ENCODE results near the gene POLR1A. TPM values are rescaled to one million over a fixed set of nuclear protein-coding genes. Genes with fewer than 3 reads are reported as not detected.

The POLR1A gene
- total and polyA plus RNA-seq, 2 donors (not counting 1 experiment from before 2014, with no cell fraction given): 3.4 to 36.8 TPM

DNA sequence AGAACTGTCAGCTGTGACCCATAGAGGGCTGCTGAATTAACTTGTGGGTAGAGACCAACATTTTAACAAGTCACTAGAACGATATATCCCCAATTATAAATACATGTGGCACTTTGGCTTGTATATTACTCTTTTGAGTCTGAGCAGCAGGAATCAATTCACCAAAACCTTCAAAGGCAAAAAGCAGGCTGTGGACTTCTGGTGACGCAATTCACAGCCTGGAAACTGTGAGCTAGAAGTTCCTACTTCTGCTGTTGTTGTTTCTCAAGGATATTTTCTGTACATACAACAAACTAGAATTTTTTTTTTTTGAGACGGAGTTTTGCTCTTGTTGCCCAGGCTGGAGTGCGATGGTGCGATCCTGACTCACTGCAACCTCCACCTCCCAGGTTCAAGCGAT, 37.6 kb upstream of the POLR1A start:
- no CpG with 5 or more reads among the region's 6 CpGs for WGBS (ENCODE audit: insufficient coverage)
- Histone ChIP-seq H4K20me1 (ENCODE audit: control insufficient read depth, insufficient read depth, low read length, poor library complexity, severe bottlenecking) (no peaks in the 10 kb centered on the region), H3K79me2 (ENCODE audit: control insufficient read depth, insufficient read depth, low read length) (no peaks in the 10 kb centered on the region), H3K4me1 (ENCODE audit: control insufficient read depth in 2 of 2, insufficient read depth in 2 of 2, low read length in 2 of 2) (no peaks in the 10 kb centered on the region), H3K4me3 (ENCODE audit: control extremely low read depth in 1 of 5, extremely low read depth in 1 of 5, insufficient read depth in 1 of 5, low read depth in 2 of 5, low read length in 4 of 5) (no peak overlapping the region), H3K9ac (ENCODE audit: low read length) (no peak overlapping the region), H3K36me3 (replicated peaks in 1 of 2; ENCODE audit: control extremely low read depth in 1 of 2, control insufficient read depth in 1 of 2, extremely low read depth in 1 of 2, insufficient read depth in 2 of 2, low read length in 1 of 2) (peaks cover 3 to 76% of the 10 kb centered on the region in 2 experiments), H3K27ac (ENCODE audit: low read length in 2 of 2) (no peak overlapping the region), H3K9me3 (ENCODE audit: control extremely low read depth in 1 of 3, control insufficient read depth in 2 of 3, insufficient read depth in 1 of 3, low read length in 2 of 3) (no peaks in the 10 kb centered on the region), H3K27me3 (replicated peaks in 1 of 4; ENCODE audit: control extremely low read depth in 1 of 4, control insufficient read depth in 3 of 4, insufficient read depth in 4 of 4, low read length in 3 of 4) (no peaks in the 10 kb centered on the region), H3K4me2 (replicated peaks; ENCODE audit: low read depth, low read length, poor library complexity, severe bottlenecking) (no peak overlapping the region), H2AFZ (ENCODE audit: insufficient read depth, low read depth, low read length, poor library complexity, severe bottlenecking) (no peak overlapping the region)
- H3K27me3 Mint-ChIP-seq: no peaks in the 10 kb centered on the region
- no peak overlapping the region for H3K27ac Mint-ChIP-seq
- no peaks in the 10 kb centered on the region for H3K9me3 Mint-ChIP-seq (ENCODE audit: insufficient read depth)
- no peak for DNase-seq
- H3K4me1 Mint-ChIP-seq: peaks cover 5% of the 10 kb centered on the region
- no peak for ATAC-seq (ENCODE audit: low read depth)
- ChIA-PET POLR2A (no interaction called here), CTCF (no interaction called here)
- no peak for TF ChIP-seq EZH2 (IDR thresholded peaks at IDR 0.05; ENCODE audit: borderline replicate concordance, insufficient read depth, low read depth, low read length, poor library complexity, severe bottlenecking)
- TF ChIP-seq CTCF (IDR thresholded peaks at IDR 0.05): no peak
- intact Hi-C loops (cut with micrococcal nuclease): no loop called here
- H3K4me3 Mint-ChIP-seq: no peak overlapping the region

DNA sequence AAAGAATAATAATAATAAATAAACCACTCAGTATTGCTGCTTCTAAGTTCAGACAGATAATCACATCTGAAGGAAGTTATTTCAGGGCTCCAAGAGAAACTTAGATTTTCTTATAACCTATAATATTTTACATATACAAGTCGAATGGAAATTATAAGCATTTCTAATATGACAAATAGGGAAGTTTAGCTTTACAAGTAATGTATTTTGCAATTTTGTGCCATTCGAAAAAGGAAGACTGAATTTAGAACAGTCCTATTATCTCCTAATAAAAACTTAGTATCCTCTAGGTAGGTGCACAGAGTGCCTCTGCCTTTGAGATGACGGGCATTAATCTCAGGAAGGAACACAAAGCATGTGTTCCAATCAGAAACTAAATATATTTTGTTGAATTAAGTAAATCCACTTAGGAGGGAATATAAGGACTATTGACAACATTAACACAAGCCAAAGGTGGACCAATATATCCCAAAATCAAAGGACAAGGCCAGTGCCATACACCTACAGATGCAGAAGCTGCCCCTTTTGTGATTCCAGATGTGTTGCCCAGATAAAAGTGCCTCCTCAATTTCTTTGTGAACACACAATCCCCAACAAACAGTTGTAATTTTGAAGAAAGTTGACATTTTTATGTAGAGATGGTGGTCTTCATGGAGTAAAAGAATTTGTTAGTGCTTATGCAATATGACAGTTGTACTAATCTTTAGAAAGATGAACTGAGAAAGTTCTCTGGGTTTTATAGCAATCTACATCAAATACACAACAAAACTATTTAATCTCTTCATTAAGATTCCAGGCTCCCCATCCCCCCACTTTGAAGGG, 37.0 kb upstream of the POLR1A start:
- ATAC-seq (ENCODE audit: low read depth) (no peak), DNase-seq (no peak)
- Mint-ChIP-seq H3K27ac (no peak overlapping the region), H3K4me1 (peaks cover under 1% of the 10 kb centered on the region), H3K4me3 (no peak overlapping the region), H3K27me3 (no peaks in the 10 kb centered on the region), H3K9me3 (ENCODE audit: insufficient read depth) (no peaks in the 10 kb centered on the region)
- no peak overlapping the region for H3K9ac ChIP-seq (ENCODE audit: low read length)
- intact Hi-C loops (cut with micrococcal nuclease): no loop called here
- no peak overlapping the region for H3K4me3 ChIP-seq (ENCODE audit: control extremely low read depth in 1 of 5, extremely low read depth in 1 of 5, insufficient read depth in 1 of 5, low read depth in 2 of 5, low read length in 4 of 5)
- no peaks in the 10 kb centered on the region for H3K79me2 ChIP-seq (ENCODE audit: control insufficient read depth, insufficient read depth, low read length)
- CTCF ChIA-PET: no interaction called here
- no peaks in the 10 kb centered on the region for H3K9me3 ChIP-seq (ENCODE audit: control extremely low read depth in 1 of 3, control insufficient read depth in 2 of 3, insufficient read depth in 1 of 3, low read length in 2 of 3)
- H3K4me2 ChIP-seq (replicated peaks; ENCODE audit: low read depth, low read length, poor library complexity, severe bottlenecking): no peak overlapping the region
- WGBS (ENCODE audit: insufficient coverage): no CpG with 5 or more reads among the region's 3 CpGs
- no peaks in the 10 kb centered on the region for H4K20me1 ChIP-seq (ENCODE audit: control insufficient read depth, insufficient read depth, low read length, poor library complexity, severe bottlenecking)
- no peaks in the 10 kb centered on the region for H3K4me1 ChIP-seq (ENCODE audit: control insufficient read depth in 2 of 2, insufficient read depth in 2 of 2, low read length in 2 of 2)
- H2AFZ ChIP-seq (ENCODE audit: insufficient read depth, low read depth, low read length, poor library complexity, severe bottlenecking): no peak overlapping the region
- TF ChIP-seq CTCF (IDR thresholded peaks at IDR 0.05) (no peak), EZH2 (IDR thresholded peaks at IDR 0.05; ENCODE audit: borderline replicate concordance, insufficient read depth, low read depth, low read length, poor library complexity, severe bottlenecking) (no peak)
- no peaks in the 10 kb centered on the region for H3K27me3 ChIP-seq (replicated peaks in 1 of 4; ENCODE audit: control extremely low read depth in 1 of 4, control insufficient read depth in 3 of 4, insufficient read depth in 4 of 4, low read length in 3 of 4)
- peaks cover 5 to 76% of the 10 kb centered on the region in 2 experiments for H3K36me3 ChIP-seq (replicated peaks in 1 of 2; ENCODE audit: control extremely low read depth in 1 of 2, control insufficient read depth in 1 of 2, extremely low read depth in 1 of 2, insufficient read depth in 2 of 2, low read length in 1 of 2)
- no peak overlapping the region for H3K27ac ChIP-seq (ENCODE audit: low read length in 2 of 2)
- POLR2A ChIA-PET: no interaction called here
